Spleen (tissue), 7 donors: ENCODE results near the gene CST7.

Experiments used
- CTCF ChIP-seq, 11 experiments: fragments of 200-600 bp in 7 of 11; fragments of 450-650 bp in 4 of 11; sonication (generic) in 4 of 11; IDR thresholded peaks in 8 of 11; conservative IDR thresholded peaks in 3 of 11; 1 replicate in 7 of 11; 2 replicates in 4 of 11; pipeline versions ENCODE4 v1.4.0 to v1.8.0; 2016 to 2021; ENCODE audit warnings: antibody characterized with exemption in 11 of 11, inconsistent platforms in 4 of 11, mild to moderate bottlenecking in 1 of 11
- POLR2A ChIP-seq, 3 donors: fragments of 450-650 bp; IDR thresholded peaks; one replicate each; pipeline ENCODE4 v1.5.1; 2017; ENCODE audit warnings: antibody characterized with exemption in 3 of 3, mild to moderate bottlenecking in 1 of 3
- POLR2AphosphoS5 ChIP-seq, 3 donors: sonication (generic); formaldehyde crosslinking; IDR thresholded peaks; one replicate each; pipeline ENCODE4 v1.5.1; 2017; ENCODE audit warnings: antibody characterized with exemption in 3 of 3
- donor health status: DM: no; HTN: no; CAD: no; lungs with moderate emphysema.
- donor health status: DM: no; HTN: no; CAD: no.
- donor health status: DM: no; HTN: no; CAD: no.

GRCh38 chr20:24934716-24935115 is 14.4 kb upstream of the CST7 start:
- no peak for TF ChIP-seq CTCF (IDR thresholded peaks at IDR 0.05 in 8 of 11, conservative IDR thresholded peaks at IDR 0.05 in 3 of 11)
- no peak for TF ChIP-seq POLR2AphosphoS5 (IDR thresholded peaks at IDR 0.05)
- no peak for TF ChIP-seq POLR2A (IDR thresholded peaks at IDR 0.05)
